SJSA1 (cell line): ENCODE measurements around the gene CDCP1. TPM values are rescaled to one million over a fixed set of nuclear protein-coding genes. Genes with fewer than 3 reads are reported as not detected.

Experiments used
- DNase-seq, 2 experiments: peaks; one replicate each; pipeline ENCODE4 v3.0.0-alpha.2; 2015 to 2020; ENCODE audit warnings: low spot score in 2 of 2, low read depth in 1 of 2
- H3K27ac ChIP-seq: fragments of 250-450 bp; sonication (Bioruptor Pico); 2 replicates; pipeline ENCODE4 v1.5.1; 2020; ENCODE audit warnings: mild to moderate bottlenecking, moderate library complexity
- H3K27me3 ChIP-seq: fragments of 250-450 bp; sonication (Bioruptor Pico); replicated peaks from 2 replicates; pipeline ENCODE4 v1.5.1; 2020; ENCODE audit warnings: mild to moderate bottlenecking, moderate library complexity
- H3K36me3 ChIP-seq: fragments of 250-450 bp; sonication (Bioruptor Pico); 2 replicates; pipeline ENCODE4 v1.5.1; 2020; ENCODE audit warnings: mild to moderate bottlenecking
- H3K4me1 ChIP-seq: fragments of 250-450 bp; sonication (Bioruptor Pico); replicated peaks from 2 replicates; pipeline ENCODE4 v1.6.1; 2021; ENCODE audit warnings: mild to moderate bottlenecking
- H3K4me3 ChIP-seq: fragments of 250-450 bp; sonication (Bioruptor Pico); 2 replicates; pipeline ENCODE4 v1.5.1; 2020; ENCODE audit warnings: mild to moderate bottlenecking
- H3K9me3 ChIP-seq: fragments of 250-450 bp; sonication (Bioruptor Pico); replicated peaks from 2 replicates; pipeline ENCODE4 v1.5.1; 2020; ENCODE audit warnings: mild to moderate bottlenecking
- total RNA-seq: library from RNA; depleted of rRNA; stranded (reverse); fragments of >200 nt; shearing (Covaris generic); gene quantifications from 2 replicates; pipeline ENCODE4 v1.2.3, GENCODE V29; 2014

CDCP1 gene
- total RNA-seq, 1 experiment from 2014 or later: 0.18 TPM

DNA sequence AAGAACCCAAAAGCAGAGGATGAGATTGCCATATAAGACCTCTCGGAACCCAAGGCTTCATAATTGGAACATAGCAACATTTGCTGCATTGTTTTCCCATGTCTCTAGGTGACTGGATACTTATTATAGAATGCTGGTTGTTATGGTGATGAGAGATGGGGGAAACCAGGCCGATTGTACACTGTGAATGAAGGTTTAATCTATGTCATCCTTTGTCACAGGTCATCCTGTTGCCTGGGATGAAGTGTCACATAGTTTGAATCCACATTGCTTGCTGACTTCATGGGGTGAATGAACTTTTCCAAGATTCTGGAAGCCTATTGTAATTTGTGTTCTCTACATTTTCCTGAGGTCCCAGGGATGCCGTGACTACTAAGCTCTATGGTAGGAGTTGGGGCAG is 78.2 kb downstream of the CDCP1 start:
- Histone ChIP-seq H3K36me3 (no peaks in the 10 kb centered on the region), H3K4me1 (peaks cover 22% of the 10 kb centered on the region), H3K27ac (no peak overlapping the region), H3K27me3 (no peaks in the 10 kb centered on the region), H3K9me3 (no peaks in the 10 kb centered on the region), H3K4me3 (no peak overlapping the region)
- no peak for DNase-seq

DNA sequence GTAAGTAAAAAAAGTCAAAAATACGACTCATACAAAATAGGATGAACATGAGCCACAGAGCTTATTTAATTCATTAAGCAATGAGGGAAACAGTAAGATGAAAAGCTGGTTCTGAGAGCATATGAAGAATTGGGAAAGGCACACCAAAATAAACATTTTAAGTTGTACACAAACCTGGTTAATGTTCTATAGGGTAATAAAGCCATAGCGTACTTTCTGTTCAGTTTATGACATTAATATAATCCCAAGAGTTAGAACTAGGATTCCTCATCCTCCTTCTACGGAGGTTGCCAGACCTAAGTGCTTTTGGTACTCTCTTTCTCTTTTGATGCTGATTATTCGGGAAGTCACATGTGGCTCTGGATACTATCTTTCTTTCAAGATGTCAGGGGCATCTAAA is 78.7 kb downstream of the CDCP1 start:
- no peak for DNase-seq

DNA sequence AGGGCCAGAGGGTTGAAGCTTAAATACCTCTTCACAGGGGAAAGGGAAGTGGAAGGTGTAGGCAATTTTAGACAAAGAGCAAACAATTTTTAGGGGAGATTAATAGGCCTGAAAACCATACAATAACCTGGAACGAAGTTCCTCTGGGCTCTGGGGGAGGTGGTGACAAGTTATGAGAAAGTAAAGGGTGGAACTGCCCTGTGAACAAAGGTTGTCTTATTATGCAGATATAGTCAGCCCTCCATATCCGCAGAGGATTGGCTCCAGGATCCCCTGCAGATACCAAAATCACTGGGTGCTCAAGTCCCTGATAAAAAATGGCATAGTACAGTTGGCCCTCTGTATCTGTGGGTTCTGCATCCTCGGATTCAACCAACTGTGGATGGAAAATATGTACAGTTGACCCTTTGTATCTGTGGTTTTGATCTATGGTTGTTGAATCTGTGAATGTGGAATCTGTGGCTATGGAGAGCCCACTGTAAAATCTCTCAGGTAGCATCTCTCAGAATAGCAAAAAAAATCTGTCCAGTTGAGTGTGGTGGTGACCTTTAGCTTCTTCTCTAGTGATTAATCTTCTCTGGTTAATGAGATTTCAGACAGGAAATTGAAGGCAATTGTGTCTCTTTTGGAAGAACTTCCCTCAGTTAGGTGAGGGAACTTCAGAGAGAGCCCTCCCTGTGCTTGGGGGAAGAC is 79.9 kb downstream of the CDCP1 start:
- no peak for DNase-seq
- Histone ChIP-seq H3K27ac (0 out of 2 replicates have a peak overlapping the region, but pooled peaks have one; percentile 70), H3K36me3 (no peaks in the 10 kb centered on the region), H3K4me3 (no peak overlapping the region), H3K27me3 (no peaks in the 10 kb centered on the region), H3K9me3 (no peaks in the 10 kb centered on the region), H3K4me1 (peaks cover 39% of the 10 kb centered on the region)

More for the DNA sequence above, 78.7 kb downstream of the CDCP1 start:
- H3K27ac ChIP-seq: no peak overlapping the region
- no peaks in the 10 kb centered on the region for H3K36me3 ChIP-seq
- no peaks in the 10 kb centered on the region for H3K9me3 ChIP-seq
- peaks cover 27% of the 10 kb centered on the region for H3K4me1 ChIP-seq
- H3K27me3 ChIP-seq: no peaks in the 10 kb centered on the region
- no peak overlapping the region for H3K4me3 ChIP-seq

DNA sequence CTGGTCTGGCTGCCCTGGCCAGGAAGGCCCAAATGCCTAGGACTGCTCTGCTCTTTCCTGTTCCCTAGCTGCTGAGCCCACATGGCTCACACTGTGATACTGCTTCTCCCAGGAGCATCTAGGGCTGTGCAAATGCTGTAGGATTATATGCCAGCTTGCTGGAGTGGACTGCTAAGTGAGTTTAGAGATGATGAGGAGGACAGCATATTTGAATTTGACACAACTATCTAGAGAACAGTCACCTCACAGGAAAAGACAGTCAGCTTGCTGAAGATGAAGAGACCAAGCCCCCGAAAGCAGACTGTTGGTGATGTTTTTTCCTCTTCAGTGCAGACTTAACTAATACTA is 80.8 kb downstream of the CDCP1 start:
- Histone ChIP-seq H3K27ac (peak overlapping the region; percentile 70), H3K27me3 (no peaks in the 10 kb centered on the region), H3K9me3 (no peaks in the 10 kb centered on the region), H3K4me3 (no peak overlapping the region), H3K4me1 (peaks cover 47% of the 10 kb centered on the region), H3K36me3 (no peaks in the 10 kb centered on the region)
- no peak for DNase-seq

DNA sequence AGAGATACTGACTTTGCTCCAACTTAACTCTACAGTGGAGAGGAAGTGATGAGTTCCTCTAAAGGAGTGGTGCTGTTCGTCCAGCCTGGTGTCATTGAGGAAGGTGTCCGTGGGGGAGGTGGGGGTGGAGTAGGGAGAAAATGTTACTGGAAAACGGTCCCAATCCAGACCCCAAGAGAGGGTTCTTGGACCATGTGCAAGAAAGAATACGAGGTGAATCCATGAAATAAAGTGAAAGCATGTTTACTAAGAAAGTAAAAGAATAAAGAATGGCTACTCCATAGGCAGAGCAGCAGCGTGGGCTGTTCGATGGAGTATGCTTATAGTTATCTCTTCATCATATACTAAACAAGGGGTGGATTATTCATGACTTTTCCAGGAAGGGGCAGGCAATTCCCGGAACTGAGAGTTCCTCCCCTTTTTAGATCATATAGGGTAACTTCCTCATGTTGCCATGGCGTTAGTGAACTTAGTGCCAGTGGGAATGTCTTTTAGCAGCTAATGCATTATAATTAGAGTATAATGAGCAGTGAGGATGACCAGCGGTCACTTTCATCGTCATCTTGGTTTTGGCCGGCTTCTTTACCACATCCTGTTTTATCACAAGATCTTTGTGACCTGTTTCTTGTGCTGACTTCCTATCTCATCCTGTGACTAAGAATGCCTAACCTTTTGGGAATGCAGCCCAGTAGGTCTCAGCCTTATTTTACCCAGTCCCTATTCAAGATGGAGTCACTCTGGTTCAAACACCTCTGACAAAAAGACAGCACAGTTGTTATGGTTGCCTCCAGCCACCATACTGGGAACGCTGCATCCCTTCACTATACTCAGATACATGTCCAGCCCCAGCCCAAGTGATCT is 81.4 kb downstream of the CDCP1 start:
- Histone ChIP-seq H3K27me3 (no peaks in the 10 kb centered on the region), H3K36me3 (no peaks in the 10 kb centered on the region), H3K9me3 (no peaks in the 10 kb centered on the region), H3K4me1 (peaks cover 47% of the 10 kb centered on the region), H3K4me3 (no peak overlapping the region), H3K27ac (peak overlapping the region; percentile 70)
- DNase-seq: peak; percentile 49 to 61

DNA sequence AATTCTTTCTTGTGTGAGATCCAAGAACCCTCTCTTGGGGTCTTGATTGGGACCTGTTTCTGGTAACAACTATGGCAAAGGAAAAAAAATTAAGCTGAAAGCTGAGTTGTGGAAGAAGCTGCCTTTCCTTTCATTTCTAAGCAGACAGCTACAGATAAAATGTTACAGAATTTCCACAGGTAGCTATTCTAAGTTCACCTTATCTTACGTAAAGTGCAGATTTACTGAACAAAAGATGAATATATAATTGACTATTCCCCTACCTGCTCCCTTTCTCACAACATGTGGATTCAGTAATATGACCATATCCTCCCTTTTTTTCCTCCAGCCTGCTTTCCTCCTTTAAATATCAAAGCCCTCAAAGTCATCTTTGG is 83.5 kb downstream of the CDCP1 start:
- H3K36me3 ChIP-seq: no peaks in the 10 kb centered on the region
- DNase-seq: no peak
- no peaks in the 10 kb centered on the region for H3K27me3 ChIP-seq
- peaks cover 56% of the 10 kb centered on the region for H3K4me1 ChIP-seq
- H3K4me3 ChIP-seq: no peak overlapping the region
- no peaks in the 10 kb centered on the region for H3K9me3 ChIP-seq
- H3K27ac ChIP-seq: peak overlapping the region; percentile 85

DNA sequence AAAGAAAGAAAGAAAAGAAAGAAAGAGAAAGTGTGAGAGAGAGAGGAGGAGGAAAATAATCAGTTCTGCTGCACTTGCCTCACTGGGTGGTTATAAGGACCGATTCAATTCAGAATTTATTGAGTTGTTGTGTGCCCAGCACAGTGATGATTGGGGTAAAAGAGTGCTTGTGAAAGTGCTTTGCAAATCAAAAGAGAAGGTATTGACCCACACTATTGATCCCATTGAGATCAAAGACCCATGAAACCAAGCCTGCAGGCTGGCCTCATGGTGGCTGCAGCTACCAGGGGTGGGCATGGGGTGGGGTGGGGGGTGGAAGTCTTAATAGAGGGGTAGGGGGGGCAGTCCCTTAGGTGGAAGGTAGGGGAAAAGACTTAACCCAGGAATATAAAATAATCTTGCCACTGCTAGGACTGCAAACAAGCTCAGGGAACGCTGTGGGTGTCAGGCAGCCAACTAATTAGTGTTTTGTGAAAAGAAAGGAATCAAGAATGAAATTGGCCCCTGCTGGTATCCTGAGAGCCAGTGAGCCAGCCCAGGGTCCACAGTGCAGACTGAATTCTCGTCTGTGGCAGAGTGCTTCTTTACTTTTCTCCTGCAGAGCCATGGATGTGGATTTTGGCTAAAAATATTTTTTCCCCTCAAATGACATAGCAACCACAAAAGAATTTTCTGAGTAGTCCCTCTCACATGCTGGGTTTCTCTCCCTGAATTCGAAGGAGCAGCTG is 85.8 kb downstream of the CDCP1 start:
- H3K27ac ChIP-seq: no peak overlapping the region
- H3K4me1 ChIP-seq: peaks cover 77% of the 10 kb centered on the region
- no peak for DNase-seq
- no peaks in the 10 kb centered on the region for H3K9me3 ChIP-seq
- H3K36me3 ChIP-seq: no peaks in the 10 kb centered on the region
- no peak overlapping the region for H3K4me3 ChIP-seq
- no peaks in the 10 kb centered on the region for H3K27me3 ChIP-seq

DNA sequence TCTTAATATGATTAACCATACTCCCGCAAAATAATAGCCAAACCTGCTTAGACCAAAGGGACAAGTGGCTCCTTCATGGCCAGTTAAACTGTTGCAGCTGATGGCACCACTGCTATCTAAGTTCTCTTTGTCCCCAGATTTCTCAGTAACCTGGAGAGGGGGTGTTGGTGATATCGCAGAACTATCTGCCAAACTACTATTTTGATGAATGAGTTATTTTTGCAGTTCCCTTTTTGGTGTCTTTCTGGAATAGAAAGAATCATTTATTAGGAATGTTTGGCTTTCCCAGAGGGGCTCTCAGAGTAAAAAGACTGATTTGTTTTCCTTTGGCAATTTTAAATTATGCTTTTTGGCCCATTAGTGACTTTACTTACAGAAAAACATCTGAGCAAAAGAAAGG is 87.0 kb downstream of the CDCP1 start:
- no peak overlapping the region for H3K27ac ChIP-seq
- no peak overlapping the region for H3K4me3 ChIP-seq
- no peaks in the 10 kb centered on the region for H3K27me3 ChIP-seq
- no peak for DNase-seq
- H3K4me1 ChIP-seq: peaks cover 77% of the 10 kb centered on the region
- no peaks in the 10 kb centered on the region for H3K9me3 ChIP-seq
- H3K36me3 ChIP-seq: no peaks in the 10 kb centered on the region

DNA sequence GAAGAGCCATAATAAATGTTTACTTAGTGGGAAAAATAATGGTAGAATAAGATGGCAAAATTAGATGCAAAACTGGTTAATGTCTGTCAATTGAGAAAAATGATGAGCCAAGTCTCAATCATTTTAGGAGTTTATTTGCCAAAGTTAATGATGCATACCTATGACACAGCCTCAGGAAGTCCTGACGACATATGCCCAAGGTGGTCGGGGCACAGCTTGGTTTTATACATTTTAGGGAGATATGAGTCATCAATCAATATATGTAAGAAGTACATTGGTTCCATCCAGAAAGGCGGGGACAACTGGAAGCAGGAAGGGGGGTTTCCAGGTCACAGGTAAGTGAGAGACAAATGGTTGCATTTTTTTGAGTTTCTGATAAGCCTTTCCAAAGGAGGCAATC is 88.6 kb downstream of the CDCP1 start:
- H3K36me3 ChIP-seq: no peaks in the 10 kb centered on the region
- peaks cover 68% of the 10 kb centered on the region for H3K4me1 ChIP-seq
- no peak for DNase-seq
- H3K9me3 ChIP-seq: no peaks in the 10 kb centered on the region
- no peak overlapping the region for H3K4me3 ChIP-seq
- H3K27me3 ChIP-seq: no peaks in the 10 kb centered on the region
- peak overlapping the region; percentile 97 for H3K27ac ChIP-seq

DNA sequence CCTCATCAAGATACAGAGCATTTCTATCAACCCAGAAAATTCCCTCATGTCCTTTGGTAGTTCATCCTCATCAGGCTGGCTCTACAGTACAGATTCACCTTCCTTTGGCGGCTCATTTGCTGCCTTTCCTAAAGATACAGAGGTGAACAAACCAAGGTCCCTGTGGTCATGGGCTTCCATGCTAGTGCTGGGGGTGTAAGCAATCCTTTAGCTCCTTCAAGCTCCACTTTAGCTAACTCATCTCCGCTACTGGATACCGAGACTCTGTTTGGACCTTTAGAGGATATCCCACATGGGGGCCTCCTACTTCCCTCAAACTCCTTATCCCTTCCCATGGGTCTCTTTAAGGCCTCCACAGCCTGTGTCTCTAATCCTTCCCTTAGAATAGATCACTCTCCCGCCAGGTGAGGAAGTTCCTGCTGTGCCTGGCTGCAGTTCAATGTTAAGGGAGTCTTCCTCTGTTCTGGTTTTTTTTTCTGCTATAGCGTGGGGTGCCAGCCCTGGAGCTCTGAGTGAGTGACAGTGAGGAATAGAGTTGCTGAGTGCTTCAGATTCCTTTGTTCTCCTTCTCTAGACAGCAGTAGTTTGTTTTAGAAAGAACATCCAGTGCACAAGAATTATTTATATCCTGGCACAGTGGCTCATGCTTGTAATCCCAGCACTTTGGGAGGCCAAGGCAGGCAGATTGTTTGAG is 89.4 kb downstream of the CDCP1 start:
- no peak overlapping the region for H3K4me3 ChIP-seq
- H3K4me1 ChIP-seq: peaks cover 60% of the 10 kb centered on the region
- no peaks in the 10 kb centered on the region for H3K27me3 ChIP-seq
- peak in 1 of 2 experiments; percentile 70 for DNase-seq
- H3K36me3 ChIP-seq: no peaks in the 10 kb centered on the region
- peak overlapping the region; percentile 97 for H3K27ac ChIP-seq
- H3K9me3 ChIP-seq: no peaks in the 10 kb centered on the region

DNA sequence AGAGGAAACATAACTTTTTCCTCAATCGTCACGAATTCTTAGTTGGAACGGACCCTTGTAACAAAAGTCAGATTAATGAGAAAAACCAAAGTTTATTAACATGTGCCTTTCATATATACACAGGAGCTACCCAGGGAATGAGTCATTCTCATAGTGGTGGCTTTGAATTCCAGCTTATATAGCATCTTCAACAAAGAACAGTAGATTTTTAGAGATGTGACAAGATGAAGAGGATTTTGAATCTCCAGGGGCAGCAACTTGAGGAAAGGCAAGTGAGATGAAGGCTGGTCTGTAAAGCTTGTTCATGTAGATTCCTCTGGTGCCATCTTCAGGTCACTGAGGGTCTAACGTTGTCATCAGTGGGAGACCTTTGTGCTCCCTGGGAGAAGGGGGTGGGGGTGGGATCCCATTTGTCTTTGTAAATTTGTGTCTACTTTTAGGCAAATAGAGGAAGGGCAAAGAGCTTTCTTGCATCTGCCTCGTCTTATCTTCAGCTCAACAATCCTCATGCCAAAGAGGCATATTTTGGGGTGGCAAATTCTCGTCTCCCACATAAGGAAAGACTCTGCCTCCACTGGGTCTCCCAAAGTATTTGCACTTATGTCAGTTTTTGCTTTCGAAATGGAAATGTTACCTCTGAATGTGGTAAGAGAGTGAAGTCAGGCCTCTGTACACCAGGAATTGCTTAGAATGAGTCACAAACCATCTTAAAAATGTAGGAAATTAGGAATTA is 90.6 kb downstream of the CDCP1 start:
- H3K27me3 ChIP-seq: no peaks in the 10 kb centered on the region
- DNase-seq: peak; percentile 66 to 93
- H3K4me1 ChIP-seq: peaks cover 49% of the 10 kb centered on the region
- peak overlapping the region; percentile 97 for H3K27ac ChIP-seq
- no peaks in the 10 kb centered on the region for H3K36me3 ChIP-seq
- H3K4me3 ChIP-seq: no peak overlapping the region
- no peaks in the 10 kb centered on the region for H3K9me3 ChIP-seq

DNA sequence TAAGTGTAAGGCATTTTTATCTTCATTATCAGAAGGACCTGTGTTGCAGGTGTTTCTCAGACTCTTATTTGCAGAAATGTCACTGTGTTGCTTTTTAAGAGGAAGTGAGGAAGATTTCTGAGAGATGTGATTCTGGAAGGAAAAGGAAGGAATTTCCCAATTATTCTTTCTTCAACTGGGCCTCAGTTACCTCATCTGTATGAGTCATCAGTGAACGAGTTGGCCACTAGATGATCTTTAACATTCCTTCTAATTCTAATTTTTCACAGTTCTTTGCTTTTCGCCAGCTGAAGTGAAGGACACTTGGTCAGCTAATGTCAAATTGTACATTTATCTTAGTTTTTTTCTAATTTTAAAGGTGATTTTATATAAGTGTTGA is 91.2 kb downstream of the CDCP1 start:
- H3K4me1 ChIP-seq: peaks cover 47% of the 10 kb centered on the region
- peak overlapping the region; percentile 97 for H3K27ac ChIP-seq
- no peak overlapping the region for H3K4me3 ChIP-seq
- no peaks in the 10 kb centered on the region for H3K36me3 ChIP-seq
- DNase-seq: no peak
- no peaks in the 10 kb centered on the region for H3K27me3 ChIP-seq
- H3K9me3 ChIP-seq: no peaks in the 10 kb centered on the region
